ENCODE measurements around the gene MAPK1.
"Not testable (repeated sequence)": the region's sequence is repeated elsewhere in the genome, so short reads cannot be mapped to it uniquely, and the experiment has no call there.

Gene MAPK1

DNA sequence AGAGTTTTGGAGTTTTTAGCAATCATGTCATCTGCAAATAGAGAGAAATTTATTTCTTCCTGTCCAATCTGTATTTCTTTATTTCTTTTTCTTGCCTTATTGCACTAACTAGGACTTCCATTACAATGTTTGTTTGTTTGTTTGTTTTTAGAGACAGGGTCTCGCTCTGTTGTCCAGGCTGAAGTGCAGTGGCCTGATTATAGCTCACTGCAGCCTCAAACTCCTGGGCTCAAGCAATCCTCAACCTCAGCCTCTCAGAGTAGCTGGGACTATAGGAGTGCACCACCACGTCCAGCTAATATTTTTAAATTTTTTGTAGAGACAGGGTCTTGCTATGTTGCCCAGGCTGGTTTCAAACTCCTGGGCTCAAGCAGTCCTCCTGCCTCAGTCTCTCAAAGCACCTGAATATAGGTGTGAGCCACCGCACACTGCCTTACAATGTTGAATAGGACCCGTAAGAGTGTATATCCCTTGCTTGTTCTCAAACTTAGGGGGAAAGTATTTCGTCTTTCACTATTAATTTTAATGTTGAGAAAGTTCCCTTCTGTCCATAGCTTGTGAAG is 29.6 kb upstream of the MAPK1 start:
- POLR2A ChIA-PET (ENCODE audit: low non-redundant PET) = no interaction called here
- H3K27ac ChIP-seq = no peak overlapping the region
- DNase-seq (ENCODE audit: low spot score) = no peak
- CTCF ChIA-PET = no interaction called here
- no peak for TF ChIP-seq CTCF (conservative IDR thresholded peaks at IDR 0.05; ENCODE audit: low read depth)

DNA sequence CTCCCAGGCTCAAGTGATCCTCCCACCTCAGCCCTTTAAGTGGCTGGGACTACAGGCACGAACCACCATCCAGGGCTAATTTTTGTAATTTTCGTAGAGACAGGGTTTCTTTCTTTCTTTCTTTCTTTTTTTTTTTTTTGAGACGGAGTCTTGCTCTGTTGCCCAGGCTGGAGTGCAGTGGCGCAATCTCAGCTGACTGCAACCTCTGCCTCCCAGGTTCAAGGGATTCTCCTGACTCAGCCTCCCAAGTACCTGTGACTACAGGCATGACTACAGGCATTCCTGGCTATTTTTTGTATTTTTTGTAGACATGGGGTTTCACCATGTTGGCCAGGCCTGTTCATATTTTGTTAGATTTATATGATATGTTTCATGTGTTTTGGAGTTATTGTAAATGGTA is 28.8 kb upstream of the MAPK1 start:
- H3K27ac ChIP-seq; POLR2A ChIA-PET (ENCODE audit: low non-redundant PET); DNase-seq (ENCODE audit: low spot score); CTCF ChIA-PET: not testable (repeated sequence)

DNA sequence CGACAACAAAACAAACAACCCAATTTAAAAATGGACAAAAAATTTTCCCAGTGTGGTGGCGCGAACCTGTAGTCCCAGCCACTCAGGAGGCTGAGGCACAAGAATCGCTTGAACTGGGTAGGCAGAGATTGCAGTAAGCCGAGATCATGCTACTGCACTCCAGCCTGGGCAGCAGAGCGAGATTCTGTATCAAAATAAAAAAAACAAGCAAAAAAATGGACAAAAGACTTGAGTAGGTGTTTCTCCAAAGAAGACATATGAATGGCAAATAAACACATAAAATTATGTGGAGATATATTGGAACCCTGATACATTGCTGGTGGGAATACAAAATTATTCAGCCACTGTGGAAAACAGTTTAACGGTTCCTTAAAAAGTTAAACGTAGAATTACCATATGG is 27.4 kb upstream of the MAPK1 start:
- POLR2A ChIA-PET (ENCODE audit: low non-redundant PET) = no interaction called here
- TF ChIP-seq CTCF (conservative IDR thresholded peaks at IDR 0.05; ENCODE audit: low read depth) = no peak
- CTCF ChIA-PET = no interaction called here
- H3K27ac ChIP-seq = no peak overlapping the region
- DNase-seq (ENCODE audit: low spot score) = no peak

DNA sequence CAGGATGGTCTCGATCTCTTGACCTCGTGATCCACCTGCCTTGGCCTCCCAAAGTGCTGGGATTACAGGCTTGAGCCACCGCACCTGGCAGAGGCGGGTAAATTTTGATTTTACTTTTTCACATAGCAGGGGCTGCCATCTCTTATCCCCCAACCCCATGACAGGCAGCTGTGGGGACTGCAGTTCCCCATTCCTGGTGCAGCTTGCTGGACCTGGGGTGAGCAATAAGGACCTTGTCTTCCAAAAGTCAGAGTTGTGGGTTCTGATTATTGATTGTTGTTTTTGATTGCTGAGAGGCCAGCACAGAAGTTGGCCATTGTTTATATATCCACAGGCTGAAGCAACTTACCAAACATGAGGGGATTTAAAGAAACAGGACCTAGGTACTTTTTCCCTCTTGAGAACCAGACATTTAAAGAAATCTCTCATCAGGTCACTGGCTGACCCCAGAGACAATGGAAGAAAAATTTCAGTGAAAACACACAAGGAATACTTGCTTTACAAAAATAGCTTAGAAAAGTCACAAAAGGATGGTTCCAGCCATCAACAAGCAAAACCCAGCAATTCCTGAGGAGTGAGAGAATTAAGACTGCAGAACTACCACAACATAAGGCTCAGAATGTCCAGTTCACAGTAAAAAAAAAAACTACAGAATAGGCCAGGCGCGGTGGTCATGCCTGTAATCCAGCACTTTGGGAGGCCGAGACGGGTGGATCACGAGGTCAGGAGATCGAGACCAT is 22.0 kb upstream of the MAPK1 start:
- CTCF ChIA-PET = no interaction called here
- DNase-seq (ENCODE audit: low spot score) = no peak
- POLR2A ChIA-PET (ENCODE audit: low non-redundant PET) = interaction anchor here (0.7 kb wide), 1 partner anchor 9 kb away, joined by 3 read pairs; no protein-coding TSS in a partner anchor
- no peak overlapping the region for H3K27ac ChIP-seq
- no peak for TF ChIP-seq CTCF (conservative IDR thresholded peaks at IDR 0.05; ENCODE audit: low read depth)

- POLR2A ChIA-PET (ENCODE audit: low non-redundant PET) = no interaction called here
- CTCF ChIA-PET = no interaction called here
- no peak for TF ChIP-seq CTCF (conservative IDR thresholded peaks at IDR 0.05; ENCODE audit: low read depth)
- no peak overlapping the region for H3K27ac ChIP-seq
- no peak for DNase-seq (ENCODE audit: low spot score)
Observed at GRCh38 chr22:21887841-21888240, 20.4 kb upstream of the MAPK1 start.

- DNase-seq (ENCODE audit: low spot score); CTCF ChIA-PET; POLR2A ChIA-PET (ENCODE audit: low non-redundant PET); H3K27ac ChIP-seq: not testable (repeated sequence)
Observed at GRCh38 chr22:21883930-21884329, 16.5 kb upstream of the MAPK1 start.

DNA sequence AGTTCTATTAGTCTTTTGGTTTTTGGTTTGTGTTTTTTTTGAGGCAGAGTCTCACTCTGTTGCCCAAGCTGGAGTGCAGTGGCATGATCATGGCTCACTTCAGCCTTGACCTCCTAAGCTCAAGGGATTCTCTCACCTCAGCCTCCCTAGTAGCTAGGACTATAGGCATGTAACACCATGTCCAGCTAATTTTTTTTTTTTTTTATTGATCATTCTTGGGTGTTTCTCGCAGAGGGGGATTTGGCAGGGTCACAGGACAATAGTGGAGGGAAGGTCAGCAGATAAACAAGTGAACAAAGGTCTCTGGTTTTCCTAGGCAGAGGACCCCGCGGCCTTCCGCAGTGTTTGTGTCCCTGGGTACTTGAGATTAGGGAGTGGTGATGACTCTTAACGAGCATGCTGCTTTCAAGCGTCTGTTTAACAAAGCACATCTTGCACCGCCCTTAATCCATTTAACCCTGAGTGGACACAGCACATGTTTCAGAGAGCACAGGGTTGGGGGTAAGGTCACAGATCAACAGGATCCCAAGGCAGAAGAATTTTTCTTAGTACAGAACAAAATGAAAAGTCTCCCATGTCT is 15.4 kb upstream of the MAPK1 start:
- H3K27ac ChIP-seq; DNase-seq (ENCODE audit: low spot score); POLR2A ChIA-PET (ENCODE audit: low non-redundant PET): not testable (repeated sequence)
- CTCF ChIA-PET = interaction anchor here (0.6 kb wide), 1 partner anchor 920 kb away, joined by 4 read pairs; no protein-coding TSS in a partner anchor

Data from RWPE1 (cell line).